Suppressor macrophage treated with lipopolysaccharide for 1 hour (primary cell): ENCODE results near the gene UBE2H.
"Not testable (repeated sequence)": the region's sequence is repeated elsewhere in the genome, so short reads cannot be mapped to it uniquely, and the experiment has no call there.

Source experiments
- DNase-seq, 3 donors: peaks; one replicate each; pipeline ENCODE4 v3.0.0-alpha.2; 2020 to 2022

The UBE2H gene

DNA sequence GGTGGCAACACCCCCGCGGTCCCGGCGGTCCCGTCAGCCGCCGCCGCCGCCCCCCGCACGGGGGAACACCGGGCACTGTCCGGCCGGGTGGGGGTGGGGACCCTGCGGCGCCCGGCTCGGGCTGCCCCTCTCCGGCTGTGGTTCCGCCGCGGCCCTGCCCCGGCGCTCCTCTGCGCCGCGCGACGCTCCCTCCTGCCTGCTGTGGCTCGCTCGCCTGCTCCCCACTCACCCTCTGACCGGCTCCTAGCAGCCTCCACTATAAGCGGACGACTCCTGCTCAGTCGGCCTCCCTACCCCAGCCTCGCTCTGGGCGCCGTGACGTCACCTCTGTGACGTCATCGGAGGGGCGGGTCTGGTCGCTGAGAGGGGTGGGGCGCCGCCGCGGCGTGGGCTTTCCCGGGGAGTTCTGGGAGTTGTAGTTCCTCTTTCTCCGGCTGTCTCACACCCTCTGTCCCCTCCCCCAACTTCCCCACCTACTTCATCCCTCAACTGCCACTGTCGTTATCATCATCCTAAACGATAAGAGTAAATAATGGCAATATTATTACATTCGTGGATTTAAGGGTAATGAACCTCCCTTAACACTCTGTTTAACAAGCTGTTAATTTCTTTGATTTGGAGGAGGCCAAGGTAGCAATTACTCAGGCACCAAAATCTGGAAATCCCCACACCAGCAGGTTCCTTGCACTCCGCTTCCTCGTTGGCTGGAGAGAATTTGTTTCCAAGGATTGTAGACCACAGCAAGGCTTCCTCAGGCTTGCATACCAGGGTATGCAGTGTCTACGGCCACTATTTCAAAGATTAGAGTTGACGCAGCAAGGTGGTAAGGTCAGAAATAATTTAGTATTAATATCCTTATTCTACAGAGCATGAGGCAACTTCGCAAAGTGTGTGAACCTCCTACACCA is at the start of gene UBE2H:
Gene UBE2H, minus strand, starts transcription at position 308 of the 908 bp plus-strand sequence. CDS start 405 bp downstream, outside the sequence.
- peak; percentile 92 to 97 (median 97) for DNase-seq

DNA sequence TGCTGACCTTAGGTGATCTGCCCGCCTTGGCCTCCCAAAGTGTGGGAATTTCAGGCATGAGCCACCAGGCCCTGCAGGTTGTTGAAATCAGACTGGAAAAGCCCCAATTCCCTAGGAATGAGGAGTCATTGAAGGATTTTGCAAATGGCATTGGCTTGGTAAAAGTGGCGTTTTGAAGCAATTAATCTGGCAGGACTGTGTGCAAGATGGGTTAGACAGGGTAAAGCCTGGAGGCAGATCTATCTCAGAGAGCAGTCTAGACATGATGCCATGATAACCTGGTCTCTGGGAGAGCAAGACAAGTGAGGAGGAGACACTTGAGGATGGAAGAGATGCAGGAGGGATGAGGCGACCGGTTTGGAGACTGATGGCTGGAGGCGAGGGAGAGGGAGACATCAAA is 45.7 kb upstream of the UBE2H start:
- DNase-seq: no peak

DNA sequence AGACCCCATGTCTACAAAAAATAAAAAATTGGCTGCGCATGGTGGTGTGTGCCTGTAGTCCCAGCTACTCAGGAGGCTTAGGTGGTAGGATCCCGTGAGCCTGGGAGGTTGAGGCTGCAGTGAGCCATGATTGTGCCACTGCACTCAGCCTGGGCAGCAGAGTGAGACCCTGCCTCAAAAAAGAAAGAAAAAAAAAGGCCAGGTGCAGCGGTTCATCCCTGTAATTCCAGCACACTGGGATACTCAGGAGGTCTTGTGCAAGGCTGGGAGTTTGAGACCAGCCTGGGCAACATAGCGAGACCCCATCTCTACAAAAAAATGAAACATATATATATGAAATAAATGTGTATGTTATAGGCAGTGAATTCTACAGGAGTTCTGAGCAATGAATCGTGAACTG is 44.5 kb upstream of the UBE2H start:
- DNase-seq: no peak

DNA sequence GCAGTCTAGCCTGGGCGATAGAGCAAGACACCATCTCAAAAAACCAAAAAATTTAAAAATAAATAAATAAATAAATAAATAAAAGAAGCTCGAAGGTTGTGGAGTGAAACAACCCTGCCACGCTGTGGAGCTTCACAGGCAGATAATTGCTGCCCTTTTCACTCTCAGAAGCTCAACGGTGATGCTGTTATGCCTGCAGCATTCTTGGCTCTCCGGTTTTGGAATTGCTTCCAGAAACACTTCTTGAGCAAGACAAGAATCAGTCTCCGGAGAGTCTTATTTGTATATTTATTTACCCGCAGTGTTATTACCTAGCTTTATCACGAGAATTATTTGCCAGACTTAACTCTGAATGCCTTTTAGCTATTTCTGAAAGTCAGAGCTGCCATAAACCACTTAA is 40.5 kb upstream of the UBE2H start:
- DNase-seq: no peak

DNA sequence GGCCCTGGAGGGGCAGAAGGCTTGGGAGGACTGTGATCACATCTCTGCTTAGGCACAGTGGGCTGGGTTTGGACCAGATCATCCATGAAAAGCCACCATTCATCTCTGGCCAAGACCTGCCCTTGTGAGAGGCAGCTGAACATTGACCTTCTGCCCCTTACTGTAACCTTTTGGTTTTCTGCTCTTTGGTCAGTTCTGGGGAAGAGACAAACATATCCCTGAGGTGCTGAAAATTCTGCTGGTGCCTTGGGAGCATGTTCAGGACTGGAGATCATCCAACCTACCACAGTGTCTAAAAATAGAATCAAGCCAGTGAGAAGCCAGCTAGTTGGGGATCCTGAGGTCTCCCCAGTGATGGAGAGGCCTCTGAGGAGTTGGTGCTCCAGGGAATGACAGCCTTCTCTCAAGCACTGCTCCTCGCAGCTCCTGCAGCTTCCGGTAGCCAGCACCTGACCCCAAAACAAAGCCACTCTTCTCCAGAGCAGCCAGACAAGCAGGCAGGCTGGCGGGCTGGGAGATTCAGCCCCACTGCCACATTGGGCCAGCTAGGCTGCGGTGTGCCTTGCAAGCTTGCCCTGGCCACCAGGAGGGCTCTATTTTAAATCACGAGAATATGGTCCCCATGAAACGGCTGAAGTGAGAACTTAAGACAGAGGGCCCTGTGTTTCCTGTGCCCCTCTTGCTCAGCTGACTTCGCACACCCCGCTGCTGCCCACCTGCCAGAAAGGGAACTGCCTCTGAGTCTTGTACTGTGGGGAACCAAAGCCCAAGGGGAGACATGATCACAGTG is 37.8 kb upstream of the UBE2H start:
- DNase-seq: peak in 2 of 3 donors; percentile 11 to 15

DNA sequence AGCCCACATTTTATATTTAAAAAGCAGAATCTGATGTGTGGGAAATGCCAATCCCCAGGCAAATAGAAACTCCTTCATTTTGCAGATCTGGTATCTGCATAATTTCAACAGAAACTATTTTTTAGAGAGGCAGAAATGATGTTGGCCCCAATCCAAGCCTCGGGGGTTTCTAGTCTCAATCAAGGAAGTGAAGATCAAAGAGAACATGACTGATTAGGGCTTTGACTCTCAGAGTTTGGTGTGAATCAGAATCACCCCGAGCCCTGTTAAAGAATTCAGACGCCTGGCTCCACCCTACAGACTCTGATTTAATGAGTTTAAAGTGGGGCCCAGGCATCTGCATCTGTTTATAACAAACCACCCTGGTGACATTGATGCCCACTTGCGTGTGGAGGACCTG is 36.7 kb upstream of the UBE2H start:
- peak; percentile 6 to 44 (median 24) for DNase-seq

DNA sequence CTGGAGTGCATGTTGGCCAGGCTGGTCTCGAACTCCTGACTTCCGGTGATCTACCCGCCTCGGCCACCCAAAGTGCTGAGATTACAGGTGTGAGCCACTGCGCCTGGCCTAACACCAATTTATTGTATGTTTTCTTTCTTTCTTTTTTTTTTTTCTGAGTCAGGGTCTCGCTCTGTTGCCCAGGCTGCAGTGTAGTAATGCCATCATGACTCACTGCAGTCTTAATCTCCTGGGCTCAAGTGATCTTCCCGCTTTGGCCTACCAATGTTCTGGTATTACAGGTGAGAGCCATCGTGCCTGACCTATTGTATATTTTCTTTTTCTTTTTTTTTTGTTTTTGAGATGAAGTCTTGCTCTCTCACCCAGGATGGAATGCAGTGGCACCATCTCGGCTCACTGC is 33.8 kb upstream of the UBE2H start:
- no peak for DNase-seq

DNA sequence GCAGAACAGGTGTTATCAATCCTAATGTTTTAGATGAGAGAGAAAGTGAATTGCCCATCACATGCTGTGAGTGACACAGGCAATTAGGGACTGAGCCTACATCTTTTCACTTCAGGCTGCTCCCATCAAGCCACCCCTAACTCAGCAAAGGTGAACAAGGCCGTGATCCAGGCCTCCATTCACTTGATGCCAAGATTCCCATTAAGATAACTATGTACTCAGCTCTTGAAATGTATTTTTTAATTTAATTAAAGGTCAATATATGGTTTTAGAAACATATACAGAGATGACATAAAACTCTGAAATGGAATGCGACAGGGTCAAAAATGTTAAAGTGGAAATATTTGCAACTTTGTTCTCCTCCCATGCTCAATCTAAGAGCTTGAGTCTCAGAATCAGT is 27.9 kb upstream of the UBE2H start:
- no peak for DNase-seq

DNA sequence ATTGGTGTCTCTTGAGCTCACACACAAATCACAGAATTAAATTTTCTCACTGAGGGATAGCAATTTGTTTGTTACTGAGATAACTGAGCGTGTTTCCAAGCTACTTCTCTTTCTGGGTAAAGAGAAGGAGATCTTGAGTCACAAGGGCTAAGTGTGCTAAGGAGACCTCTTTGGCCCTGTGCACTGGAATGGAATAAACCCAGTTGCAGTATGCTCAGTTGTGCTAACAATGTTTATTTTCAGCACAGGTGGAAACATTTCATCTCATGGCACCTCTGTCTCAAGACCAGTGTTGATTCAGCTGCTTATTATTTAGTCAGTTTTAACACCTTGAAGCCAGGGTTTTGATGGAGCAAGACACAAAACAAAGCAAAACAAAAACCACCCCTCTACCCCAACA is 22.5 kb upstream of the UBE2H start:
- DNase-seq: no peak

DNA sequence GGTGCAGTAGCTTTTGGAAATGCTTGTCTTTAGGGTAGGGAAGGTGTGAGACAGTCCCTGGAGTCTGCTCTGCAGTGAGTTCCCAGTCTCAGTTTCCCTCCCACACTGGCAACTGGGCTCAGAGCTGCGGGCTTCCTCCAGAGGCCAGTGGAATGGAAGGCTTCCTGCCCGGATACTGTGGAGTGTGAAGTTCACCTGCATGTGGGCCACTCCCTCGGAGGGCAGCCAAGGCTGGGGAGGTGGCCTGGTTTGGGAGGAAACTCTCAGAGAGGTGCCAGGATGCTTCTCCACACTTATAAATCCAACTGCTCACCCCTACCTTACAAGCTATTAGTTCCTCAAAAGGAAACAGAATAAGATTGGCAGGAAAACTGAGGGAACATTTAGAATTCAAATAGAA is 18.1 kb upstream of the UBE2H start:
- no peak for DNase-seq

DNA sequence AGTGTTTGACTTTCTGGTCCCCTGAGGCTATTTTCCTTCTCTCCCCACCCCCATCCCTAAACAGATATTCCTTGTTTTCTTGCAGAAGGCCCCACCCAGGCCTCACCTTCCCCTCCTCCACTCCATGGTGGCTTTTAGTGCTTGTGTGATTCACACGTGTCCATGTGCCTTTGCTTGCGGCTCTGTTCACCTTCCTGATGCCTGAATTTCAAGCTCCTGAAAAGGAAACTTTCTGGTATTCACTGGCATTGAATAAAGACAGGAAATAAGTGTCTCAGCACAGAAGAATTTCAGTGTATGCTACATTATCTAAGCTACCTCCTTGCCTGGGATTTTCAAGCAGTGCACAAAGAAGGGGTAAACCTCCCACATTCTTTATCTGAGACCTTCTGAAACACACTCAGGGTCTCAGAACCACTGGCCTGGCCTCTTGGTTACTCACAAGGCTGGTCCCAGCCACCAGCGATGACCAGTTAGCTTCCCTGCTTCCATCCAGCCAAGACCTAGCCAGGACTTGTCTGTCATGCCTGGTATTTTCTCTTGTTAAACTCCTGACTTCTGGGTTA is 17.2 kb upstream of the UBE2H start:
- DNase-seq: no peak

DNA sequence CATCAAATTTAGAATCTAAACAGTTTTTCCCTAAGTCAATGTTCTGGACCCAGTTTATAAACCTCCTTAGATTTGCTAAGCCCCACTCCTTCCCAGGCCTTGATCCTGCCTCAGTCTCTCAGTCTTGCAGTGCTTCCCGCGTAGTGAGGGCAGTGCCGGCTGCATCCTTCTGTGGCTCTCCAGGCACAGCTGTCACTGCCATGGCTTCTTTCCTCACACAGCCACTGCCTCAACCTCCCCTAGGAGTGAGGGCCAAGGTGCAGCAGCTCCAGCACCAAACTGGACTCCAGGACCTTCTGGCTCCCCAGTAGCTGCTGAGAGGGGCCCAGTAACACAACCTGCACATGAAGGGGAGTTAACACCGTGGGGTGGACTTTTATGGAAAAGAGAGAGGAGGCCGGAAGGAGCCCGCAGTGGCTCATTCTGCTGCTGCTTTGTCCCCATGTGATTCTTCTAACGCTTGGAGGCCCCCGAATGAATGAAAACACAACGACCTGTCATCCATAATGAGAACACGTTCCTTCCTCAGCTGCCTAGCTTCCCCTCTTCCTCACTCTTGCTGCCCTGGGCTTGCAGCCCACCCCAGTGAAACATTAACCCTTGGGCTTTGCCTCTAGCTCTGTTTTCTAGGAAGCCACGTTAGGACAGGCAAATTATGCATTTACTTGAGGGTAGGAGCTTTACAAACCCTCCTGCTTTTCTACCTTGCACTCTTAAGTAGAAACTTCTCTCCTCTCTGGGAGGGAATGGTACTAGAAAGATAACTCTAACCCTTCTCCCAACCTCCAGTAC is 16.0 kb upstream of the UBE2H start:
- no peak for DNase-seq

DNA sequence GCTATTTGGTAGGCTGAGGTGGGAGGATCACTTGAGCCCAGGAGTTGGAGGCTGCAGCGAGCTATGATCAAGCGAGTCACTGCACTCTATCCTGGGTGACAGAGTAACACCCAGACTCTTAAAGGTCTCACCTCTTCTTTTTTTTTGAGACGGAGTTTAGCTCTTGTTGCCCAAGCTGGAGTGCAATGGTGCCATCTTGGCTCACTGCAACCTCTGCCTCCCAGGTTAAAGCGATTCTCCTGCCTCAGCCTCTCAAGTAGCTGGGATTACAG is 7.4 kb upstream of the UBE2H start:
- DNase-seq: not testable (repeated sequence)

DNA sequence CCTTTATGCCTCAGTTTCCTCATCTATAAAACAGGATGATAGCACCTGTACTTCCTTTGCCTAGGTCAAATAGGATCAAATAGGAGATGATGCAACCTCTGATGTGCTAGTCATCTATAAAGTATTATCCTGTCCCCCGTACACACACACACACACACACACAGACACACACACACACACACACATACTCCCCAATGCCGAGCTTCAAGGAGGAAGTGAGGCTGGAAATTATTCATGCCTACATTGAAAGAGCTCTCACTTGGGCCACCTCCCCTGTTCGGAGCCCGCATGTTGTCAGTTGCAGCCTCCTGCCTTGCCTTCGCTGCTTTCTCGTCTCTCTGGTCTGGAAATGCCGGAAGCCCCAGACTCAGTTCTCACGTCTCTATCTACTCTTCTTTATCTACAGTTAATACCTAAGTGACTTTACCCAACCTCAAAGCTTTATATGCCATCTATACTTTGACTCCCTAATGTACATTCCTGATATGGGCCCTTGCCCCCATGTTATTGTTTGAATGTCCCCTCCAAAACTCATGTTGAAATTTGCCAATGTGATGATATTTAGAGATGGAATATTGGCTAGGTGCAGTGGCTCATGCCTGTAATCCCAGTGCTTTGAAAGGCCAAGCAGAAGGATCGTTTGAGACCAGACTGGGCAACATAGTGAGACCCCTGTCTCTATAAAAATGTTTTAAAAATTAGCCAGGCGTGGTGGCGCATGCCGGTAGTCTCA is 6.9 kb upstream of the UBE2H start:
- peak; percentile 42 to 48 (median 42) for DNase-seq

DNA sequence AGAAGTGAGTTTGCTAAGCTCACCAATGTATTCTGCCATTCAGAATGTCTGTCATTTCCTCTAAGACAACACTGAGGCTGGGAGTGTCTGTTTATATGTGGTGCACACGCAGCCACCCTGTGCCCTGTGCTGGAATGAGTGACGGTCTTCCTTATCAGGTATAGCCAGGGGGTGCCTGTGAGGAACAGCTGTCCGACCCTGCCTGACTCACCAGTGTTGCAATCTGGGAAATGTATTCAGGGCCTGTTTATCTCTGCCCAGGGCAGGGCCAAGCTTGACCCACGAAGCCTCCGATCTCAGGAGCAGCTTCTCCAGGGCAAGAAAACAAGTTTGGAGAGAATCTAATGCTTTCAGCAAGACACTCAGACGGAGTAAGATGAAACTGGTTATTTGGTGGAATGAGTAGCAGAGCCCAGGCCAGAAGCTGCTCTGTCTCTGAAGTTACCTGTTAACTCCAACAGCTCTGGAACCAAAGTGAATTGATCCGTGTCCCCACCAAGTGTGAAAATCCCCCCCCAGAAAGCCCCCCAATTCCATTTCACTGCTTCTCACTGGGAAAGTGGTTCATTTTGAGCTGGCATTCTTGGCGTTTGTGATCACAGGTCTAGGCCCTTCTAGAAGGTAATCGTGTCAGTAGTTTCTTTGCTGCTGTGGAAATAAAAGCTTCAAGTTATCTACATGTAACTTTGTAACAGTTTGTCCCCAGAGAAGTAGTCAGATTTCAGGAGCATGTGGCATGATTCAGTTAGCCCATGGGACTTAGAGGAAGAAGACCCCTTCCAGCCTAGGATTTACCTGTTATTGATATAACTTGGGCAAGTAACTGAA is 6.1 kb upstream of the UBE2H start:
- peak; percentile 71 to 76 (median 72) for DNase-seq

DNA sequence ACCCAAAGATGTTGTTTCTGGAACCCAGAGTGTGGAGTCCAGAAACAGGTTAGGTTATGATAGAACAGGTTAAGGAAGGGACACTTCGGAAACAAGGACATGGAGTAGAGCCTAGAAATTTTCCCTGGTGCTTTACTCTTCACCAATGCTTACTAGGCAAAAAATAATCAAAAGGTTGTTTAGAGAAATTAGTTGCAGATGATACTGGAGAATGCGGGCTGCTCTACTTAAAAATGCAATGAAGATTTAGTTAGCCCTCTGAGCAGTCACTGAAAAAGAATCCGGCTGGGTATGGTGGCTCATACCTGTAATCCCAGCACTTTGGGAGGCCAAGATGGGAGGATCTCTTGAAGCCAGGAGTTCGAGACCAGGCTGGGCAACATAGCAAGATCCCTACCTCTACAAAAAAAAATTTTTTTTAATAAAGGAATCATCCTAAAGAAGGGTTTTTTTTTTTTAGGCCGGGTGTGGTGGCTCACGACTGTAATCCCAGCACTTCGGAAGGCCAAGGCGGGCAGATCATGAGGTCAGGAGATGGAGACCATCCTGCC is 3.3 kb upstream of the UBE2H start:
- no peak for DNase-seq

DNA sequence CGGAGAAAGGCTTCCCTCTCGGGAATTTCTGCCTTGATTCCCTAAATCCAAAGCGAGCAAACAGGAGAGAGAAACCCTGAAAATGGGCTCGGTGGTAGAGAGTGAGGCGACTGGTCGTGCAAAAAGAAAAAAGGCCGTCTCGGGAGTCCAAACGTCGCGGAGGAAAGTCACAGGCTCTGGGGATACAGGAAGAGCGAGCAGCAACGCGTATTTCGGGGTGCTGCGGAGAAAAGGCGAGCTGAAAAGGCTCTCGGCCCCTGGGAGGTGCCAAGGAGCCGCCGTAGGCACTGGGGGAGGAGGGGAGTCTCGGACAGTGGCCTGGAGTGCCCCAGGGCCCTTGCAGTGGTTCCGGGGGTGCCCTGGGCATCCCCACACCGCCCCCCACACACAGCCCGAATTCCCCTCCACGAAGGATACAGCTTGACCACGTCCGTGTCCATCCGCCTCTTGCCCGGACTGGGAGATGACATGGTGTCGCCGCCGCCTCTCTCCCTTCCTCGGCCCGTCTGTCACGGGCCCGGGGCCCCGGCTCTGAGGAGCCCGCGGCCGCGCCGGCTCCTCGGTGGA is 591 bp downstream of the UBE2H start:
- peak; percentile 75 to 92 (median 84) for DNase-seq

DNA sequence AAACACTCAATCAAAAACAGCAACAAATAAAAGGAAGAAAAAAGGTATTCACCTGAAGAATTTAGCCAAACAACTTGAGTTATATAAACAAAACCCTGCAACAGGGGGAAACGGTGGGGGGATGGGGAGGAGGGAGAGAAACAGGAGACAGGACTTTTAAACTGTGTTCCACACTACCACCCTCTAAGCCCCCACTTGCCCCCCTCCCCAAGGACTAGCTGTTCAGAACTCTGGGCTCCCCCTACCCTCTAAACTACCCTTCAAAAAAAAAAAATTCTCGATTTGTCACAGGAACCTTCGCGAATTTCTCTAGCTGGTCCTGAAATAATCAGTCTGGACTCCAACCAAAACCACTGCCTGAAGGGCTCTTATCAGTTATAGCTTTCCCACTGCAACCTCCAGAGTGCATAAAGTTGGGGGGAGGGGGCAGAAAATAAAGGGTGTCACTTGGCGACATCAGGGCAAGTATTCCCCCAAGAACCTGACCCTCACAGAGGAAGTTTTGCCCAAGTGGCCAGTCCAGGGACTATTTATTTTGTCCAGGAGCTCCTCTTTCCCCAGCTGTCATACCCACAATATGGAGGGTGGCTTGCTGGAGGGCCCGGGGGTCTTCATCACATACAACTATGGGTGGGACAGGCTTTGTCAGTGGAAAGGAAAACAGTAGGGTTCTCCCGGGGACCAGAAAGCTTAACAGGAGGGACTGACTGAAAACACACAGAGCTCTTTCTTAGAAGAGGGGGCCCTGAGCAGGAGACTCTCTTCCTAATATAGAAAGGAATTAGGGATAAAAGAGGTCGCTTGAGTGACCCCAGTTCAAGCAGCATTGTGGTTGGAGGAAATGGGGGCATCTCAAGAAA is 1.3 kb downstream of the UBE2H start:
- peak in 2 of 3 donors; percentile 24 to 32 for DNase-seq

DNA sequence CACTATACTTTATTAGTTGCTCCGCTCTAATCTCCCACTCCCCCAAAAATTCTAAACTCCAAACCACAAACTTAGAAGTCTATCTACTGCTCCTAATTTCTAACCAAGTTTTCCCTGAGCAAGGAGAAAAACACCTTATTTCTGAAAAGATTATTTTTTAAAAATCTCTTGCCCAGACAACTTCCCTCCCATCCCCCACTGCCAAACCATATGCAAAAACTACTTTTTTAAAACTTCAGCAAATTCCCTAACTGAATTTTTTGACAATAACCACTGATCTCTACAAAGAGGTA is 1.9 kb downstream of the UBE2H start:
- no peak for DNase-seq
